IMR-90 (cell line): ENCODE results near the gene ADAM33. TPM values are rescaled to one million over a fixed set of nuclear protein-coding genes. Genes with fewer than 3 reads are reported as not detected.

ENCODE experiments used
- ATAC-seq: fragments of 200-7000 bp; cut with Tn5 transposase; 2 replicates; pipeline ENCODE4 v1.9.1; 2020; ENCODE audit warnings: low read depth, mild to moderate bottlenecking, moderate library complexity
- BruUV-seq: library from RNA; stranded (reverse); fragments of 400-500 nt; replicated peaks from 2 replicates; lab custom pipeline; 2021; lab: Mats Ljungman, UMichigan
- CTCF ChIA-PET: fragments of 300-600 bp; formaldehyde crosslinking; extraction: SDS; loops from one replicate; lab custom pipeline; 2021; ENCODE audit warnings: antibody characterized with exemption; lab: Yijun Ruan, JAX
- POLR2A ChIA-PET: fragments of 300-600 bp; sonication (Branson Sonifier 250); formaldehyde crosslinking; loops from one replicate; lab custom pipeline; 2022; ENCODE audit warnings: antibody characterized with exemption; ENCODE audit not compliant: unreplicated experiment; lab: Charles Lee
- DNase-seq: peaks from one replicate; pipeline ENCODE4 v3.0.0; 2013
- H2AFZ ChIP-seq: replicated peaks from 2 replicates; pipeline ENCODE3; 2013; ENCODE audit warnings: low read length, mild to moderate bottlenecking; ENCODE audit not compliant: poor library complexity
- H2AK5ac ChIP-seq: 2 replicates; pipeline ENCODE4 v1.6.1; 2013; ENCODE audit warnings: low read depth, low read length, inconsistent platforms
- H2AK9ac ChIP-seq: replicated peaks from 2 replicates; pipeline ENCODE3; 2013; ENCODE audit warnings: mild to moderate bottlenecking, low read depth, low read length, moderate library complexity; ENCODE audit not compliant: poor library complexity
- H2BK120ac ChIP-seq: 2 replicates; pipeline ENCODE4 v1.6.1; 2013; ENCODE audit warnings: low read depth, low read length, inconsistent platforms
- H2BK15ac ChIP-seq: 3 replicates; pipeline ENCODE4 v1.6.1; 2013; ENCODE audit warnings: low read depth, low read length, inconsistent platforms
- H2BK20ac ChIP-seq: 2 replicates; pipeline ENCODE4 v1.6.1; 2013; ENCODE audit warnings: low read depth, mild to moderate bottlenecking, inconsistent platforms, low read length, moderate library complexity
- H2BK5ac ChIP-seq: 2 replicates; pipeline ENCODE4 v1.6.1; 2013; ENCODE audit warnings: mild to moderate bottlenecking, low read depth, low read length, inconsistent platforms; ENCODE audit not compliant: poor library complexity, severe bottlenecking
- H3K14ac ChIP-seq: replicated peaks from 2 replicates; pipeline ENCODE4 v1.6.1; 2013; ENCODE audit warnings: low read depth, low read length, inconsistent platforms
- H3K18ac ChIP-seq: 2 replicates; pipeline ENCODE4 v1.6.1; 2013; ENCODE audit warnings: low read depth, low read length, control low read depth
- H3K23ac ChIP-seq: 2 replicates; pipeline ENCODE4 v1.6.1; 2013; ENCODE audit warnings: low read depth, low read length, inconsistent platforms
- H3K27ac ChIP-seq: 2 replicates; pipeline ENCODE4 v1.5.1; 2013; ENCODE audit warnings: mild to moderate bottlenecking, control low read depth, low read length; ENCODE audit not compliant: insufficient read depth
- H3K27me3 ChIP-seq: 2 replicates; pipeline ENCODE4 v1.6.1; 2013; ENCODE audit warnings: low read length; ENCODE audit not compliant: control insufficient read depth, insufficient read depth
- H3K36me3 ChIP-seq: 2 replicates; pipeline ENCODE4 v1.6.1; 2013; ENCODE audit warnings: low read length, mixed read lengths; ENCODE audit not compliant: control insufficient read depth, insufficient read depth
- H3K4ac ChIP-seq: 2 replicates; pipeline ENCODE4 v1.6.1; 2013; ENCODE audit warnings: low read depth, low read length, inconsistent platforms
- H3K4me1 ChIP-seq: 2 replicates; pipeline ENCODE4 v1.6.1; 2013; ENCODE audit warnings: low read length, mixed read lengths; ENCODE audit not compliant: control insufficient read depth, insufficient read depth
- H3K4me2 ChIP-seq: 2 replicates; pipeline ENCODE4 v1.6.1; 2013; ENCODE audit warnings: low read depth, mild to moderate bottlenecking, control low read depth, low read length, moderate library complexity
- H3K4me3 ChIP-seq: 2 replicates; pipeline ENCODE4 v1.5.1; 2013; ENCODE audit warnings: low read depth, mild to moderate bottlenecking, control low read depth, low read length, moderate library complexity; ENCODE audit not compliant: insufficient read depth
- H3K56ac ChIP-seq: 2 replicates; pipeline ENCODE4 v1.6.1; 2013; ENCODE audit warnings: low read length, inconsistent platforms; ENCODE audit not compliant: insufficient read depth; ENCODE audit errors: extremely low read depth
- H3K79me1 ChIP-seq, 2 experiments: 2 replicates each; pipeline ENCODE4 v1.6.1; 2013; ENCODE audit warnings: low read length in 2 of 2, inconsistent platforms in 1 of 2, low read depth in 1 of 2
- H3K9ac ChIP-seq: 2 replicates; pipeline ENCODE4 v1.6.1; 2013; ENCODE audit warnings: low read depth, low read length, control low read depth
- H3K9me1 ChIP-seq: 2 replicates; pipeline ENCODE4 v1.6.1; 2013; ENCODE audit warnings: low read length, inconsistent platforms; ENCODE audit not compliant: insufficient read depth
- H3K9me3 ChIP-seq: 2 replicates; pipeline ENCODE4 v1.6.1; 2013; ENCODE audit warnings: low read length; ENCODE audit not compliant: control insufficient read depth, insufficient read depth
- H4K20me1 ChIP-seq: 2 replicates; pipeline ENCODE4 v1.6.1; 2013; ENCODE audit warnings: low read length, inconsistent platforms; ENCODE audit not compliant: insufficient read depth
- H4K5ac ChIP-seq: 2 replicates; pipeline ENCODE4 v1.6.1; 2013; ENCODE audit warnings: mild to moderate bottlenecking, low read depth, low read length, control low read depth
- H4K8ac ChIP-seq, 2 experiments: 2 replicates each; pipeline ENCODE4 v1.6.1; 2013; ENCODE audit warnings: low read depth in 2 of 2, low read length in 2 of 2, control low read depth in 1 of 2, inconsistent platforms in 1 of 2
- H4K91ac ChIP-seq: 2 replicates; pipeline ENCODE4 v1.6.1; 2013; ENCODE audit warnings: low read depth, low read length, inconsistent platforms; ENCODE audit not compliant: insufficient read depth
- BHLHE40 ChIP-seq: fragments of 150-350 bp; IDR thresholded peaks from 2 replicates; pipeline ENCODE4 v1.6.1; 2016; ENCODE audit warnings: mild to moderate bottlenecking, low read depth, low read length
- MAZ ChIP-seq: IDR thresholded peaks from 2 replicates; pipeline ENCODE4 v1.6.1; 2012; ENCODE audit warnings: low read depth, mild to moderate bottlenecking, low read length, improper control_type of control experiment, moderate library complexity, borderline replicate concordance
- RFX5 ChIP-seq: IDR thresholded peaks from 2 replicates; pipeline ENCODE4 v1.8.0; 2012; ENCODE audit warnings: low read depth, mild to moderate bottlenecking, low read length, moderate library complexity
- WGBS, 2 experiments: methylation state at CpG; one replicate each; pipeline versions ENCODE4 v1.1.5 to v1.1.7; 2013; ENCODE audit warnings: missing lambda C conversion rate in 2 of 2; ENCODE audit not compliant: insufficient read length in 1 of 2; ENCODE audit errors: extremely low coverage in 2 of 2; 5-methylcytosine and 5-hydroxymethylcytosine counted together
- dilution Hi-C: fragments of 300-500 bp; cut with HindIII; formaldehyde crosslinking; loops from one replicate; pipeline ENCODE4 v1.14.3; 2018; ENCODE audit warnings: low sequenced_read_pairs; ENCODE audit not compliant: unreplicated experiment
- in situ Hi-C: fragments of 300-500 bp; cut with MboI; formaldehyde crosslinking; loops from 3 replicates; pipeline ENCODE4 v1.14.3; 2019; ENCODE audit warnings: low sequenced_read_pairs, inconsistent platforms, mixed read lengths
- intact Hi-C: fragments of 100-400 bp; cut with micrococcal nuclease; formaldehyde crosslinking; loops from 2 replicates; pipeline ENCODE4 v1.10.0; 2022
- polyA plus RNA-seq, 3 experiments: library from polyadenylated mRNA; depleted of rRNA; stranded (reverse); fragments of >200 nt; gene quantifications; 2 replicates each; pipeline ENCODE4 v1.2.3, GENCODE V29; 2012; ENCODE audit warnings: low replicate concordance in 1 of 3
- total RNA-seq: library from RNA; depleted of rRNA; stranded (reverse); fragments of >200 nt; gene quantifications from 2 replicates; pipeline ENCODE4 v1.2.3, GENCODE V29; 2012

Gene ADAM33
- total and polyA plus RNA-seq, 2 of the 4 experiments (the other 2 are of a cell fraction), result 0.18 to 1.7 TPM

- no peak overlapping the region for H3K4me2 ChIP-seq
- no peak overlapping the region for H3K56ac ChIP-seq
- H4K8ac ChIP-seq, result no peak overlapping the region
- H2AK5ac ChIP-seq, result no peak overlapping the region
- H2BK15ac ChIP-seq, result no peak overlapping the region
- no peak overlapping the region for H2BK5ac ChIP-seq
- H2AK9ac ChIP-seq, result no peak overlapping the region
- no peak overlapping the region for H3K4ac ChIP-seq
- in situ Hi-C loops, result no loop called here
- no peaks in the 10 kb centered on the region for H3K79me1 ChIP-seq
- H4K20me1 ChIP-seq, result no peaks in the 10 kb centered on the region
- no peak overlapping the region for H2BK120ac ChIP-seq
- no peak overlapping the region for H4K91ac ChIP-seq
- no TSS peak for BruUV-seq
- CTCF ChIA-PET, result interaction anchor here (2.2 kb wide), 1 partner anchor 30 kb away, joined by 8 read pairs; no protein-coding TSS in a partner anchor
- H2BK20ac ChIP-seq, result no peak overlapping the region
- dilution Hi-C loops, result no loop called here
- 93% methylated on average over 4 of the region's 10 CpGs; no CpG with 5 or more reads in 1 of the 2 experiments for WGBS, 2 experiments
- TF ChIP-seq MAZ (no peak), RFX5 (no peak), BHLHE40 (no peak)
- H3K27me3 ChIP-seq, result peaks cover 33% of the 10 kb centered on the region
- H3K36me3 ChIP-seq, result no peaks in the 10 kb centered on the region
- peaks cover 2% of the 10 kb centered on the region; the same call in 1 of the 2 replicates for H3K9me3 ChIP-seq
- intact Hi-C loops, result no loop called here
- no peak overlapping the region for H3K18ac ChIP-seq
- no peaks in the 10 kb centered on the region for H3K4me1 ChIP-seq
- no peak overlapping the region for H2AFZ ChIP-seq
- H3K23ac ChIP-seq, result no peak overlapping the region
- no peak overlapping the region for H3K14ac ChIP-seq
- H4K5ac ChIP-seq, result no peak overlapping the region
- DNase-seq (peak; percentile 12), ATAC-seq (peak; percentile 62)
- H3K9me1 ChIP-seq, result no peaks in the 10 kb centered on the region
- H3K27ac ChIP-seq, result no peak overlapping the region
- POLR2A ChIA-PET, result no interaction called here
- no peak overlapping the region for H3K9ac ChIP-seq
- no peak overlapping the region for H3K4me3 ChIP-seq
These were observed 25.1 kb upstream of the ADAM33 start for GRCh38 chr20:3706774-3707507.
